GM19328 (cell line): Measurements from ENCODE around the gene GIPC3.
"Not testable (repeated sequence)": the region's sequence is repeated elsewhere in the genome, so short reads cannot be mapped to it uniquely, and the experiment has no call there.

Experiments used
- ATAC-seq: cut with Tn5 transposase; IDR thresholded peaks from one replicate; pipeline ENCODE4 v1.9.1; 2021; ENCODE audit warnings: mild to moderate bottlenecking, moderate library complexity; ENCODE audit not compliant: unreplicated experiment

Gene GIPC3

DNA sequence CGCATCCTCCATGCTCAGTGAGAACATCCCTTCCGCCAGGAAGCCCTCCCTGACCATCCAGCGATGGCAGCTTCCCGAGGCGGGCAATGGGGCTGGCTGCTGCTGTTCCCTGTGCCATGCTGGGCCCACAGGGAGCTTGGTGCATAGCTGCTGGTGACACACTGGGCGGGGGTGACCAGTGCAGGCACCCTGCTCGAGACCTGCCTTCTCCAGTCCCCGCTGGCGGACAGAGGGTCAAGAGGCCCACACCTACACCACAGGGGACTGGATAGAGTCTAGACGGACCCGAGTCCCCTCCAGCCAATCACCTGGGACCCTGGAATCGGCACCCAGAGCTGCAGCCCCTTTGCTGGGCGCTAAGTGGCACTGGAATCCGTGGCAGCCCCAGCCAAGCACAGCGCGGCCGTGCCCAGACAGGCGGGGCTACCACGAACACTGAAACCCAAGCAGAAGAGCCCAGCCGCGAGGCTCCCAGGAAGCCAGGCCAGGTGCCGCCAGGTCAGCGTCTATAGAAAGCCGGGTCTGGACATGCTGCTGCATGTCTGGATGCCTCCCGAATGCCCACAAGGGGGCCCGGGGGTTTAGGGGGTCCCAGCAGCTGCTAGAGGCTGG lies 30.4 kb downstream of the GIPC3 start:
- no peak for ATAC-seq

DNA sequence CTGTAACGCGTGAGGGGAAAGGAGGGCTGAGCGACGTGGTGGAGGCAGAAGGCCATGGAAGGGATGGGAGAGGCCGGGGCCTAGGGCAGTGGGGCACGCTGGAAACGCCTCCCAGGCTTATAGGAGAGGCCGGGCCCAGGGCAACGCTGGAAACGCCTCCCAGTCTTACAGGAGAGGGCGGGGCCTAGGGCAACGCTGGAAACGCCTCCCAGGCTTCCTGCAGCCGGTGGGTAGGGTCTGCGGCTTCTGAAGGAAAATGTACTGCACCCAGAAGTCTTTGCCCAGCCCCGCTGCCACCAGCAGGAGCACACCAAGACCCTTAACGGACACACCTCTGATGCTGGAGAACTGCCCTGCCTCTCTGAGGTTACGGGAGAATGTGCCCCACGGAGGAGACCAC lies 32.2 kb downstream of the GIPC3 start:
- no peak for ATAC-seq

DNA sequence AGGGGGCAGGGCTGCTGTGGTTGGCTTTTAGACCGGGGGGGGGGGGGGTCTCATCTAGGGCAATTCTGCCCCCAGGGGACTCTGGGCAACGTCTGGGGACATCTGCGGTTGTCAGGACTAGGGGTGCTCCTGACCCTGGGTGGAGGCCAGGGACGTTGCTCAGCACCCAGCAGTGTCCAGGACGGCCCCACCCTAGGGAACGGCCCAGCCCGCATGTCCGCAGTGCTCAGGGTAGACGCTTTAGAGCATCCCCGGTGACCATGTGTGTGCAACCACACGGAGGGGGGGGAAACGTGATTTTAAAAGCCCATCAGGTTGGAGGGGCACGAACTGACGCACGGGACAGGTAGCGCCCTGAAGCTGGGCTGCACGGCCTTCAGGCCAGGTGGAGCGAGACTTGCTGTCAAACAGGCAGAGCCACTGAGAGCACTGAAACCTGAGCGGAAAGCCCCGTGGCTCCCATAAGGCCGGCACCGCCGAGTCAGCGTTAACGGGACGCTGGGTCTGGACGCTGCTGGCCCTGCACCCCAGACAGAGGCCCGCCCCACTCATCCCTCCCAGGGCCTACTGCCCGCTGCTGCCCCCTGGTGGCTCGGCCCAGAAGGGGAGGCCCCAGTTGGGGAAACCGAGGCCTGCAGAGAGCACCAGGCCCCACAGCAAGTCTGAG lies 33.0 kb downstream of the GIPC3 start:
- ATAC-seq = no peak

GRCh38 chr19:3618811-3619630 lies 33.7 kb downstream of the GIPC3 start:
- ATAC-seq = no peak

GRCh38 chr19:3619631-3620012 lies 34.3 kb downstream of the GIPC3 start:
- ATAC-seq = no peak

DNA sequence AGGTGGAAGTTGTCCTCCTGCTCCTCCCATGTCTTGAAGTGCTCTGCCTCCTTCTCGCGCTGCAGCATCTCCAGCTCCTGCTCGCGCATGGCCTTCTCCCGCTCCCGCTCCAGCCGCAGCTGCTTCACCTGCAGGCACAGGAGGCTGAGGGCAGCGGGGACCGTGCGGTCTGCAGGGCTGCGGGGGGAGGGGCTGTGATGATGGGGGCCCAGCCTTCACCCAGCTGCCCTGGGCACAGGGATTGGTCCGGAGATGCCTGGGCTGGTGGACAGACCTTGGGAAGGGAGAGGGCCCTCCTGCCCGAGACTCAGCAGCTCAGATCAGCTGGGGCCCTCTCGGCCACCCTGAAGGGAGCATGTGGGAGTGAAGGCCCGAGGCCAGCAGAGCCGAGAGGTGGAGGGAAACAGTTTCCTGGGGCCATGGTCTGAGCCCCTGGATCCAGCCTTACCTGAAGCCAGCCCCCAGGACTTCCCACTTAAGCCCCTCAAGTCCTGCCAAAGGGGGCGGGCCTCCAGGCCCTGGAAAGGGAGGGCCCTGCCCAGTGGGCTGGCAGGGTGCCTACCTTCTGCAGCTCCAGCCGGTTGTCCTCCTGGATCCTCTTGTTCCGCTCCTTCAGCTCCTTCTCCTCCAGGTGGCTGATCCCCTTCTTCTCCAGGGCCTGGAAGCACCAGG lies 35.0 kb downstream of the GIPC3 start:
- ATAC-seq = no peak

DNA sequence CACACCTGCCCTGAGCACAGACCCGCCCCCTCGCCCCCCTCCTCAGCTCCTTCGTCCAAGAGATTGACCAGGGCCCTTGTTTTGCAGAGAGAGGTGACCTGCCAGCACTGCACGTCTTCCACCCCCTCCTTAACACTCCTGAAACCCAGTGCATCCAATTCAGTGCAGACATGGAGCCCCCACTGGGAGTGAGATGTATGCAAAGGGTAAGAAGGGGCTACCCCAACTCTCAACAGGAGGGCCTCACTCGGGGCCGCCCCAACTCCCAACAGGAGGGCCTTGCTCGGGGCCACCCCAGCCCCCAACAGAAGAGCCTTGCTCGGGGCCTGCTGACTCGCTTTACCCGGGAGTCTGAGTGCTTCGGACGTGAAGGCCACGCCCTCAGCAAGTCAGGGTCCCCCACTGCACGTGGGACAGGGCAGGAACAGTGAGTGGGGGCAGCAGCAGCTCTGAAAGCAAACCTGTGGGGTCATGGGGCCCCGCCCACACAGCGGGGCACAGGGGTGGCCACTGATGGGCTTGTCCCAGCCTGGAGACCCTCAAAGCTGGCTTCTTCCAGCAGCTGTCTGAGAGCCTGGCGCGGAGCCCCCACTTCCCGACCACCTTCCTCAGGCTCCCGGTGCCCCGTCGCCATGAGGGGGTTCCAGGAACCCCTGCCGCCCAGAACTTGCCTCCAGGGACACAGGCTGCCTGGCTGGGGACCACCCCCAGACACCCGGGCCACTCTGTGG lies 35.7 kb downstream of the GIPC3 start:
- no peak for ATAC-seq

- ATAC-seq = no peak
These were observed 36.4 kb downstream of the GIPC3 start for GRCh38 chr19:3621689-3622088.

GRCh38 chr19:3622224-3622623 lies 36.9 kb downstream of the GIPC3 start:
- no peak for ATAC-seq

- ATAC-seq = no peak
These were observed 38.4 kb downstream of the GIPC3 start for GRCh38 chr19:3623716-3624115.

DNA sequence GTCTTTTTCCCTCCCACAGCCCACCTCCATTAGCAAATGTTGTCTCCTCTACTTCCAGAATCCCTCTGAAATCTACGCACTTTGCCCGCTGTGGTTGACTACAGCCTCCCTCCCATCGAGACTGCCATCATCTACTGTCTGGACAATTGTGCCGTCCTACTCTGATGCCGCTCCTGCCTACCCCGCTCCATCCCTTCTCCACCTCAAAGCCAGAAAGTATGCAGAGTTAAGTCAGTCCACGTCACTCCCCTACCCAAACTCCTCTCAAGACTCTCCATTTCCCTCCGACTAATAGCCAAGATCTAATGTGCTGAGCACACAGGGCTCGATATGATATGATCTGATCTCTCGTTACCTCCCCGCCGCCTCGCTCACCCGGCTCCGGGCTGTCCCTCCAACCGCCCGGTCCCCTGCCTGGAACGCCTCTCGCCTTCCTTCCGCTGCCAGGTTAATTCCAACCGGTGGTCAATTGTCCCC lies 40.8 kb downstream of the GIPC3 start:
- no peak for ATAC-seq

DNA sequence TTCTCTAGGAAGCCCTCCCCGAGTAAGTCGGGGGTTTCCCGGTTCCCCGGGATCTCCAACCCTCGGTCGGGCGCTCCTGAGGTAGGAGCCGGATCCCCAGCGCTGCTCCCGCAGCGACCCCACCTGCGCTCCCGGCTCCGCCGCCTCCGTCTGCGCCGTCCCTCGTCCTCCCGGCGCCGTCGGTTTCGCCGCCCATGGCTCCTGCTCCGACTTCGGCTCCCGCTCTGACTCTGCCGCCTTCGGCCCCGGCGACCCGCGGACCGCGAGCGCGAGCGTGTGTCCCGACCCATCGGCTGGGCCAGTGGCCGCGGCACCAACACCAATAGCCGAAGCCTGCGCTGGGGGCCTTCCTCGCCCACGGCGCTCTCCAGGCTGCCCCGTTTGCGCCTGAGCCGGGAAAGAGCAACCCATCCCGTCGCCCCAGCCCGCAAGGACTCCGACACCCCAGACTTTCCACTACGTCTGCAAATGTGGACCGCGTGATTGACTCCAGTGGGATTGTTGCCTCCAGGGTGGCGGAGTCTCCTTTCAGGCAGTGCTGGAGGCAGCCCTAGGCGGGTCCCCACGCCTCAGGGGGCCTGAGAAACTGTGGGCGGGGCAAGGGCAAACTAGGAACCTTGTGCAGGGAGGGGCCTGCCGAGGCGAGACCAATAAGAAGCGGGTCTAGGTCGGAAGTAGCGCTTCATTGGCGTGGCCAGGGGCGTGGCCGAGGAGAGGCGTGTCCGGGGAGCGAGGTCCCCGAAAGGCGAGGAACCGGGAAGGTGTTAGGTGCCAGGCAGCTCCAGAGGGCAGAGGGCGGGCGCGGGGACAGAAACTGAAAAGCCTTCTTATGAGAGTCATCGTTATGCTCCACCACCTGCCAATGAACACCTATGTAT lies 41.4 kb downstream of the GIPC3 start, which contains the start of gene CACTIN:
CACTIN (minus strand) TSS at position 318 of the 878 bp plus-strand sequence; CDS start at position 290, 28 bp downstream.
- peak; percentile 91 for ATAC-seq

- no peak for ATAC-seq
These were observed 42.1 kb downstream of the GIPC3 start for GRCh38 chr19:3627351-3627723.

DNA sequence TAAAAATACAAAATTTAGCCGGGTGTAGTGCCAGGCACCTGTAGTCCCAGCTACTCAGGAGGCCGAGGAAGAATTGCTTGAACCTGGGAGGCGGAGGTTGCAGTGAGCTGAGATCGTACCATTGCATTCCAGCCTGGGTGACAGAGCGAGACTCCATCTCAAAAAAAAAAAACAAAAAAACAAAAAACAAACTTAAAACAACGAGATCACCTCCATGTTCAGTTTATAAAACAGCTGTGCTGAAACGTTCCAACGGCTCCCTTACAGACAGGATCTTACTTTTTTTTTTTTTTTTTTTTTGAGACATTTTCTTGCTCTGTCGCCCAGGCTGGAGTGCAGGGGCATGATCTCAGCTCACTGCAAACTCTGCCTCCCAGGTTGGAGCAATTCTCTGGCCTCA lies 43.5 kb downstream of the GIPC3 start:
- ATAC-seq = not testable (repeated sequence)

DNA sequence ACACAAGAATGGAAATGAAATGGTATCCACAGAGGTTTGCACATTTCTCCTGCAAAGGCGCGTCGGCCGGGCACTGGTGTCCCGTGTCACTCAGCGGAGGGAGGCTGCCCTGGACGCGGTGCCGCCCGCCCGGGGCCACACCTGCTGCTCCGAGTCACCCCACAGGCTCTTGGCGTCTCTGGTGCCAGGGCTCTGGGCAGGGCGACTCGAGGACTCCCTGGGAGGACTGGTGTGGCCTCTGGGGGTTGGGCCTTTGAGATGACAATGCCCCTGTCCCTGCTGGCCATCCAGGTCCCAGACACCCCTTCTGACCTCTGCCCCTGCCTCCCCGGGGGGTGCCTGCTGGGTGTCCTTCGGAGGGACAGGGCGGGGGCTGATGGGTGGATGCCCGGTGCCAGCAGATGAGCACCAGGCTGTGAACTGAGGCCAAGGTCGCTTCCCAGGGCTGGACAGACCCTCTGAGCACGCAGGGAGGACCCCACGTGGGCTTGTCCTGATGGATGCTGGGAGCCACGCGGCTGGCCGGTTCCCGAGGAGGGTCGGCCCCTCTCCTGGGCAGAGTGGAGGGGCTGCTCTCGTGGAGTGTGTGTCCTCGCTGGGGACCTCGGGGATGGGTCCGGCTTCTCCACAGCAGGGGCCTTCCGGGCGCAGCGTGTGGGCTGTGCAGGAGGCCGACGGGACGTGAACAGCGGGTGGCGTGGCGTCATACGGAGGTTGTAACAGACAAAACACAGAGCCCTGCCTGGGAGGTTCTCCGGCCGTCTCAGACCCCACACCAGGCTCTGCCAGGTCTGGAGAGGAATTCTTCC lies 46.0 kb downstream of the GIPC3 start:
- ATAC-seq = no peak

DNA sequence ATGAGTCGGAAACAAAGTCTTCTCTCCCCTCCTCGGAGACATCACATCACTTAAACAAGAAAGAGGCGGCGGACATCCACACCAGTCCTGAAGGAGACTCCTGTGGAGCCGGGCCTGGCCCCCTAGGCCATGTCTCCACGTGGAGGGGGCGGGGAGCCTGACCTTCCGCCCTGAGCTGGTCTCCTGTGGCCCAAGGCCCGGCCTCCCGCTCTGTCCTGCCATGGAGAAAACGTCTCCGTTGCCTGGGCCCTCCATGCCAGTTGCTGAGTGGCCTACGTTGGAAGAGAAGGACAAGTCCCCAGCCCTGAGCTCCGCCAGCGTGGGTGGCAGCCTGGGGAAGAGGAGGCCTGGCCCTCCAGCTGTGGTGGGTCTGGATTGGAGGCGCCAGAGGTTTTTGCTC lies 46.8 kb downstream of the GIPC3 start:
- no peak for ATAC-seq

GRCh38 chr19:3632739-3633558 lies 47.7 kb downstream of the GIPC3 start:
- no peak for ATAC-seq

DNA sequence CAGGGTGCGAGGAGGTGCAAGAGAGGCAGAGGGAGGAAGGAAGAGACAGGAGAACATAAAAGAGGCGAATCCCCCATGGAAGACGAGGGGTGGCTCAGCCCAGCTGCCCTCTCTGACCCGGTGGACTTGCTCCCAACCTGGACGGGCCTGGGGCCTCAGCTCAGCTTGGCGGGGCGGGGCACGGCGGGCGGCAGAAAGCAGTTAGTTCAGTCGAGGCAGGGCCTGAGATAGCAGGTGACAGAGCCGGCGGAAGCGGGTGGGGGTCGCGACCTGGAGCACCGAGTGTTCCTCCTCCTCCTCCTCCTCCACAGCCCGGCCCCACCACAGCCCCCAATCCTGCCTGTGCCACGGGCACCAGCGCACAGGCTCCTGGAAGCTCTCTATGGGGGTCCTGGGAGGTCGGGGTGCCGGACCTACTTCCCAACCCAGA lies 48.3 kb downstream of the GIPC3 start:
- ATAC-seq = no peak
